ENCODE data around the gene CAVIN3. TPM values are rescaled to one million over a fixed set of nuclear protein-coding genes. Genes with fewer than 3 reads are reported as not detected.

CAVIN3 gene
- total and polyA plus RNA-seq, 10 of the 15 experiments (the other 5 are each of a cell fraction or from before 2014, with no cell fraction given) = 0.05 to 13.9 (median 4.5) TPM

GRCh38 chr11:6269994-6270393 is 50.3 kb downstream of the CAVIN3 start:
- 69% methylated on average over 22 of the region's 24 CpGs for WGBS (ENCODE audit: insufficient coverage, insufficient replicate concordance, low lambda C conversion rate, missing lambda C conversion rate)
- ATAC-seq (no peak; the same call in 2 of the 3 replicates), FAIRE-seq (no peak), DNase-seq (ENCODE audit: low read depth, low spot score) (no peak)
- RAD21 ChIA-PET (ENCODE audit: unreplicated experiment) = no interaction called here
- BruUV-seq (replicated peaks) = no TSS peak
- no peaks in the 10 kb centered on the region for H4K20me1 ChIP-seq (ENCODE audit: control insufficient read depth, insufficient read depth)
- in situ Hi-C loops (cut with MboI) (no loop called here), intact Hi-C loops (cut with micrococcal nuclease; ENCODE audit: unreplicated experiment) (no loop called here)
- CTCF ChIA-PET = interaction anchor here (1.0 kb wide), 2 partner anchors 19 to 83 kb away, joined by 3 to 5 read pairs; no protein-coding TSS in a partner anchor
- no peaks in the 10 kb centered on the region for H3K79me2 ChIP-seq (ENCODE audit: control insufficient read depth, insufficient read depth, low read length)
- H3K4me1 ChIP-seq (ENCODE audit: control insufficient read depth, insufficient read depth, low read length) = no peaks in the 10 kb centered on the region
- H3K27ac ChIP-seq (ENCODE audit: control insufficient read depth, insufficient read depth) = no peak overlapping the region
- no peaks in the 10 kb centered on the region; a peak in 1 of 4 replicates for H3K27me3 ChIP-seq (replicated peaks in 1 of 2; ENCODE audit: control insufficient read depth in 2 of 2, insufficient read depth in 2 of 2, low read length in 1 of 2)
- no peak overlapping the region for H2AFZ ChIP-seq (ENCODE audit: control insufficient read depth, low read depth, low read length)
- H3K4me3 ChIP-seq = no peak overlapping the region
- no peak overlapping the region for H3K4me2 ChIP-seq (ENCODE audit: control insufficient read depth, insufficient read depth)
- H3K9me3 ChIP-seq (replicated peaks; ENCODE audit: control insufficient read depth, insufficient read depth, low read length) = no peaks in the 10 kb centered on the region
- TF ChIP-seq TCF7 (IDR thresholded peaks at IDR 0.05; ENCODE audit: borderline replicate concordance) = no peak
- TF ChIP-seq YY1 (IDR thresholded peaks at IDR 0.05; ENCODE audit: low read depth, low read length) = no peak
- TF ChIP-seq, protein P1, sequence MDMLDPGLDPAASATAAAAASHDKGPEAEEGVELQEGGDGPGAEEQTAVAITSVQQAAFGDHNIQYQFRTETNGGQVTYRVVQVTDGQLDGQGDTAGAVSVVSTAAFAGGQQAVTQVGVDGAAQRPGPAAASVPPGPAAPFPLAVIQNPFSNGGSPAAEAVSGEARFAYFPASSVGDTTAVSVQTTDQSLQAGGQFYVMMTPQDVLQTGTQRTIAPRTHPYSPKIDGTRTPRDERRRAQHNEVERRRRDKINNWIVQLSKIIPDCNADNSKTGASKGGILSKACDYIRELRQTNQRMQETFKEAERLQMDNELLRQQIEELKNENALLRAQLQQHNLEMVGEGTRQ (IDR thresholded peaks at IDR 0.05; ENCODE audit: borderline replicate concordance, low read depth, low read length) = no peak
- no peak for TF ChIP-seq HDAC2 (IDR thresholded peaks at IDR 0.05)
- TF ChIP-seq NFIC (IDR thresholded peaks at IDR 0.05; ENCODE audit: low read depth, low read length) = no peak
- TF ChIP-seq GABPA (IDR thresholded peaks at IDR 0.05; ENCODE audit: low read depth) = no peak
- no peak for TF ChIP-seq CEBPB (IDR thresholded peaks at IDR 0.05; ENCODE audit: borderline replicate concordance in 1 of 2, low read depth in 2 of 2, low read length in 2 of 2)
- TF ChIP-seq MXI1 (IDR thresholded peaks at IDR 0.05; ENCODE audit: low read depth, low read length) = no peak
- TF ChIP-seq POLR2A (IDR thresholded peaks at IDR 0.05; ENCODE audit: low read depth, low read length) = no peak
- SMC1A ChIA-PET (ENCODE audit: uncharacterized antibody, unreplicated experiment) = no interaction called here
- POLR2A ChIA-PET = interaction anchor here (0.6 kb wide), 1 partner anchor 90 kb away, joined by 3 read pairs; no protein-coding TSS in a partner anchor
- no peak overlapping the region for H3K9ac ChIP-seq (ENCODE audit: control insufficient read depth, insufficient read depth, low read length)
- no peaks in the 10 kb centered on the region for H3K36me3 ChIP-seq (ENCODE audit: control insufficient read depth in 2 of 2, insufficient read depth in 2 of 2, low read length in 1 of 2)

Other genes starting within 250 kb of the CAVIN3 start
Only the 7 nearest of the 14 such genes appear.
- not detected in 2 replicates for gene C11orf42, start 114.9 kb downstream of the CAVIN3 start, total RNA-seq (2014; rRNA removed)
- gene C11orf42, start 114.9 kb downstream of the CAVIN3 start, total RNA-seq (2014; rRNA removed; fragmentation: Illumina TruSeq; extraction: Trizol) = not detected in 2 replicates
- gene C11orf42, start 114.9 kb downstream of the CAVIN3 start, total RNA-seq (2021) = not detected in 2 replicates
- not detected in 2 replicates for gene C11orf42, start 114.9 kb downstream of the CAVIN3 start, polyA plus RNA-seq (2011; rRNA removed)
- not detected in 2 replicates for gene C11orf42, start 114.9 kb downstream of the CAVIN3 start, polyA plus RNA-seq (2014; fragmentation: Illumina TruSeq; extraction: Trizol)
- not detected for gene C11orf42, start 114.9 kb downstream of the CAVIN3 start, polyA plus RNA-seq (2014; fragmentation: Nextera tagmentation; extraction: Ambion mirVana)
- not detected in 2 replicates for gene C11orf42, start 114.9 kb downstream of the CAVIN3 start, polyA plus RNA-seq (2014; rRNA removed)
- gene C11orf42, start 114.9 kb downstream of the CAVIN3 start, polyA plus RNA-seq (2016; fragmentation: Nextera tagmentation; extraction: Ambion mirVana) = under 1 TPM in 1 of 2 experiments, not detected in 1; 0.19 TPM
- 12.0 and 16.0 TPM in 2 replicates for gene FHIP1B, start 85.9 kb downstream of the CAVIN3 start, total RNA-seq (2014; rRNA removed)
- gene FHIP1B, start 85.9 kb downstream of the CAVIN3 start, total RNA-seq (2014; rRNA removed; fragmentation: Illumina TruSeq; extraction: Trizol) = 7.4 and 8.8 TPM in 2 replicates
- gene FHIP1B, start 85.9 kb downstream of the CAVIN3 start, total RNA-seq (2021) = 14.9 and 17.0 TPM in 2 replicates
- gene FHIP1B, start 85.9 kb downstream of the CAVIN3 start, polyA plus RNA-seq (2011; rRNA removed) = 18.1 and 28.1 TPM in 2 replicates
- gene FHIP1B, start 85.9 kb downstream of the CAVIN3 start, polyA plus RNA-seq (2014; fragmentation: Illumina TruSeq; extraction: Trizol) = 7.7 and 11.6 TPM in 2 replicates
- 1 to 10 TPM in 1 of 2 experiments, under 1 TPM in 1; 0.90 to 1.3 TPM for gene FHIP1B, start 85.9 kb downstream of the CAVIN3 start, polyA plus RNA-seq (2014; fragmentation: Nextera tagmentation; extraction: Ambion mirVana)
- gene FHIP1B, start 85.9 kb downstream of the CAVIN3 start, polyA plus RNA-seq (2014; rRNA removed) = 24.6 and 25.3 TPM in 2 replicates
- 10 to 100 TPM in 1 of 2 experiments, 1 to 10 TPM in 1; 7.8 to 10.7 TPM for gene FHIP1B, start 85.9 kb downstream of the CAVIN3 start, polyA plus RNA-seq (2016; fragmentation: Nextera tagmentation; extraction: Ambion mirVana)
- gene CNGA4, start 81.4 kb downstream of the CAVIN3 start, total RNA-seq (2014; rRNA removed) = 0.06 and 0.11 TPM in 2 replicates
- not detected in 2 replicates for gene CNGA4, start 81.4 kb downstream of the CAVIN3 start, total RNA-seq (2014; rRNA removed; fragmentation: Illumina TruSeq; extraction: Trizol)
- 0.10 TPM in 1 of 2 replicates, not detected in the other for gene CNGA4, start 81.4 kb downstream of the CAVIN3 start, total RNA-seq (2021)
- 0.12 and 0.26 TPM in 2 replicates for gene CNGA4, start 81.4 kb downstream of the CAVIN3 start, polyA plus RNA-seq (2011; rRNA removed)
- gene CNGA4, start 81.4 kb downstream of the CAVIN3 start, polyA plus RNA-seq (2014; fragmentation: Illumina TruSeq; extraction: Trizol) = 0.07 and 0.13 TPM in 2 replicates
- gene CNGA4, start 81.4 kb downstream of the CAVIN3 start, polyA plus RNA-seq (2014; fragmentation: Nextera tagmentation; extraction: Ambion mirVana) = not detected
- gene CNGA4, start 81.4 kb downstream of the CAVIN3 start, polyA plus RNA-seq (2014; rRNA removed) = 0.05 and 0.08 TPM in 2 replicates
- not detected for gene CNGA4, start 81.4 kb downstream of the CAVIN3 start, polyA plus RNA-seq (2016; fragmentation: Nextera tagmentation; extraction: Ambion mirVana)
- not detected in 2 replicates for gene CCKBR, start 60.7 kb downstream of the CAVIN3 start, total RNA-seq (2014; rRNA removed)
- not detected in 2 replicates for gene CCKBR, start 60.7 kb downstream of the CAVIN3 start, total RNA-seq (2014; rRNA removed; fragmentation: Illumina TruSeq; extraction: Trizol)
- not detected in 2 replicates for gene CCKBR, start 60.7 kb downstream of the CAVIN3 start, total RNA-seq (2021)
- gene CCKBR, start 60.7 kb downstream of the CAVIN3 start, polyA plus RNA-seq (2011; rRNA removed) = not detected in 2 replicates
- gene CCKBR, start 60.7 kb downstream of the CAVIN3 start, polyA plus RNA-seq (2014; fragmentation: Illumina TruSeq; extraction: Trizol) = not detected in 2 replicates
- gene CCKBR, start 60.7 kb downstream of the CAVIN3 start, polyA plus RNA-seq (2014; fragmentation: Nextera tagmentation; extraction: Ambion mirVana) = not detected
- gene CCKBR, start 60.7 kb downstream of the CAVIN3 start, polyA plus RNA-seq (2014; rRNA removed) = not detected in 2 replicates
- gene CCKBR, start 60.7 kb downstream of the CAVIN3 start, polyA plus RNA-seq (2016; fragmentation: Nextera tagmentation; extraction: Ambion mirVana) = not detected
- gene SMPD1, start 70.0 kb upstream of the CAVIN3 start, total RNA-seq (2014; rRNA removed) = 5.4 and 5.5 TPM in 2 replicates
- 4.0 and 4.1 TPM in 2 replicates for gene SMPD1, start 70.0 kb upstream of the CAVIN3 start, total RNA-seq (2014; rRNA removed; fragmentation: Illumina TruSeq; extraction: Trizol)
- gene SMPD1, start 70.0 kb upstream of the CAVIN3 start, total RNA-seq (2021) = 11.1 and 13.7 TPM in 2 replicates
- gene SMPD1, start 70.0 kb upstream of the CAVIN3 start, polyA plus RNA-seq (2011; rRNA removed) = 2.7 and 4.8 TPM in 2 replicates
- 6.0 and 6.9 TPM in 2 replicates for gene SMPD1, start 70.0 kb upstream of the CAVIN3 start, polyA plus RNA-seq (2014; fragmentation: Illumina TruSeq; extraction: Trizol)
- 1 to 10 TPM; 1.4 to 3.8 TPM for gene SMPD1, start 70.0 kb upstream of the CAVIN3 start, polyA plus RNA-seq (2014; fragmentation: Nextera tagmentation; extraction: Ambion mirVana)
- gene SMPD1, start 70.0 kb upstream of the CAVIN3 start, polyA plus RNA-seq (2014; rRNA removed) = 8.6 and 9.5 TPM in 2 replicates
- gene SMPD1, start 70.0 kb upstream of the CAVIN3 start, polyA plus RNA-seq (2016; fragmentation: Nextera tagmentation; extraction: Ambion mirVana) = 1 to 10 TPM; 8.7 to 9.0 TPM
- 7.5 and 10.6 TPM in 2 replicates for gene APBB1, start 98.6 kb upstream of the CAVIN3 start, total RNA-seq (2014; rRNA removed)
- 4.3 and 4.8 TPM in 2 replicates for gene APBB1, start 98.6 kb upstream of the CAVIN3 start, total RNA-seq (2014; rRNA removed; fragmentation: Illumina TruSeq; extraction: Trizol)
- 8.7 and 11.0 TPM in 2 replicates for gene APBB1, start 98.6 kb upstream of the CAVIN3 start, total RNA-seq (2021)
- 0.30 and 0.67 TPM in 2 replicates for gene APBB1, start 98.6 kb upstream of the CAVIN3 start, polyA plus RNA-seq (2011; rRNA removed)
- 2.3 and 5.6 TPM in 2 replicates for gene APBB1, start 98.6 kb upstream of the CAVIN3 start, polyA plus RNA-seq (2014; fragmentation: Illumina TruSeq; extraction: Trizol)
- 1 to 10 TPM in 1 of 2 experiments, under 1 TPM in 1; 0.31 to 1.3 TPM for gene APBB1, start 98.6 kb upstream of the CAVIN3 start, polyA plus RNA-seq (2014; fragmentation: Nextera tagmentation; extraction: Ambion mirVana)
- 7.5 and 9.1 TPM in 2 replicates for gene APBB1, start 98.6 kb upstream of the CAVIN3 start, polyA plus RNA-seq (2014; rRNA removed)
- 1 to 10 TPM; 5.1 to 6.5 TPM for gene APBB1, start 98.6 kb upstream of the CAVIN3 start, polyA plus RNA-seq (2016; fragmentation: Nextera tagmentation; extraction: Ambion mirVana)
- gene HPX, start 120.5 kb upstream of the CAVIN3 start, total RNA-seq (2014; rRNA removed) = 1.7 TPM in 1 of 2 replicates, not detected in the other
- 0.09 and 0.37 TPM in 2 replicates for gene HPX, start 120.5 kb upstream of the CAVIN3 start, total RNA-seq (2014; rRNA removed; fragmentation: Illumina TruSeq; extraction: Trizol)
- gene HPX, start 120.5 kb upstream of the CAVIN3 start, total RNA-seq (2021) = 1.7 and 2.1 TPM in 2 replicates
- gene HPX, start 120.5 kb upstream of the CAVIN3 start, polyA plus RNA-seq (2011; rRNA removed) = 0.06 and 0.23 TPM in 2 replicates
- 0.18 and 0.29 TPM in 2 replicates for gene HPX, start 120.5 kb upstream of the CAVIN3 start, polyA plus RNA-seq (2014; fragmentation: Illumina TruSeq; extraction: Trizol)
- under 1 TPM; 0.11 TPM for gene HPX, start 120.5 kb upstream of the CAVIN3 start, polyA plus RNA-seq (2014; fragmentation: Nextera tagmentation; extraction: Ambion mirVana)
- gene HPX, start 120.5 kb upstream of the CAVIN3 start, polyA plus RNA-seq (2014; rRNA removed) = 0.33 and 0.60 TPM in 2 replicates
- under 1 TPM in 1 of 2 experiments, not detected in 1; 0.08 TPM for gene HPX, start 120.5 kb upstream of the CAVIN3 start, polyA plus RNA-seq (2016; fragmentation: Nextera tagmentation; extraction: Ambion mirVana)